ENCODE results near the gene SLC4A3.

GRCh38 chr2:219676586-219676985, 49.2 kb downstream of the SLC4A3 start:
- TF ChIP-seq, protein P1, sequence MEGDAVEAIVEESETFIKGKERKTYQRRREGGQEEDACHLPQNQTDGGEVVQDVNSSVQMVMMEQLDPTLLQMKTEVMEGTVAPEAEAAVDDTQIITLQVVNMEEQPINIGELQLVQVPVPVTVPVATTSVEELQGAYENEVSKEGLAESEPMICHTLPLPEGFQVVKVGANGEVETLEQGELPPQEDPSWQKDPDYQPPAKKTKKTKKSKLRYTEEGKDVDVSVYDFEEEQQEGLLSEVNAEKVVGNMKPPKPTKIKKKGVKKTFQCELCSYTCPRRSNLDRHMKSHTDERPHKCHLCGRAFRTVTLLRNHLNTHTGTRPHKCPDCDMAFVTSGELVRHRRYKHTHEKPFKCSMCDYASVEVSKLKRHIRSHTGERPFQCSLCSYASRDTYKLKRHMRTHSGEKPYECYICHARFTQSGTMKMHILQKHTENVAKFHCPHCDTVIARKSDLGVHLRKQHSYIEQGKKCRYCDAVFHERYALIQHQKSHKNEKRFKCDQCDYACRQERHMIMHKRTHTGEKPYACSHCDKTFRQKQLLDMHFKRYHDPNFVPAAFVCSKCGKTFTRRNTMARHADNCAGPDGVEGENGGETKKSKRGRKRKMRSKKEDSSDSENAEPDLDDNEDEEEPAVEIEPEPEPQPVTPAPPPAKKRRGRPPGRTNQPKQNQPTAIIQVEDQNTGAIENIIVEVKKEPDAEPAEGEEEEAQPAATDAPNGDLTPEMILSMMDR (IDR thresholded peaks at IDR 0.05) = no peak
- no peak for TF ChIP-seq EZH2phosphoT487 (IDR thresholded peaks at IDR 0.05)

Data from neural progenitor cell (in vitro differentiated cells).